ENCODE results near the gene HDAC4.

Gene HDAC4

DNA sequence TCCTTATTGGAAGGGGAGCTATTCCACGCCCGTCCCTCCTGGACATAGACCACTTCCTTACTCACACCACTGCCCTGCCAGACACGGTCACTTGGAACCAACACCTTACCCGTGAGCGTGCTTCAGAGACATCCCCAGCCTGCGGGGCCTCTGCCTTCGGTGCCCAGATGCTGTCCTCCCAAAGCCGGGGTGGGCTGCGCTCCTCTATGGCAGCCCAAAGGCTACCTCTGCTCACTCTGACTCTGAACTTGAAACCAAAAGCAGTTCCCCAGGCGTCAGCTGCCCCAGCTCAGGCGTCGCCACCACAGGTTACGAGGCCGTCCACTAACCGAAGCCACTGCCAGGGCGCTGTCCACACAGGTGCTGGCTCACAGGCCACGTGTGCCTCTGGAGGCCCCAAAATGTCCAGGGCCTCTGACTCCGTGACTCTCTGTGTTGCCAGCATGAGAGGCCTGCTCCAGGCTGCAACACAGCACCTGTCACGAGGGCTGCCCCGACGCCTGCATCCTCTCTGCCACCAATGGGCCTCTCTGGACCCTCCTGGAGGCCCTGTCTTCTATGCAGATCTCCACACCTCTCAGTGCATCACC is 23.8 kb downstream of the HDAC4 start:
- peaks cover 3 to 11% of the 10 kb centered on the region in 2 donors for H3K36me3 ChIP-seq (ENCODE audit: control insufficient read depth in 2 of 2, insufficient read depth in 2 of 2, low read length in 2 of 2)
- H3K27me3 ChIP-seq (ENCODE audit: control insufficient read depth in 2 of 2, insufficient read depth in 2 of 2, low read length in 2 of 2), result no peaks in the 10 kb centered on the region
- no peaks in the 10 kb centered on the region for H3K9me3 ChIP-seq (ENCODE audit: control insufficient read depth in 2 of 2, low read length in 2 of 2)
- no peak overlapping the region for H3K9ac ChIP-seq (ENCODE audit: low read depth in 1 of 2, low read length in 2 of 2)
- no peaks in the 10 kb centered on the region for H3K4me1 ChIP-seq (ENCODE audit: control insufficient read depth in 2 of 2, insufficient read depth in 2 of 2, low read length in 2 of 2)
- H3K4me3 ChIP-seq (ENCODE audit: low read length in 2 of 2), result no peak overlapping the region
- no peak overlapping the region for H3K27ac ChIP-seq (ENCODE audit: low read depth in 2 of 2, low read length in 2 of 2)

DNA sequence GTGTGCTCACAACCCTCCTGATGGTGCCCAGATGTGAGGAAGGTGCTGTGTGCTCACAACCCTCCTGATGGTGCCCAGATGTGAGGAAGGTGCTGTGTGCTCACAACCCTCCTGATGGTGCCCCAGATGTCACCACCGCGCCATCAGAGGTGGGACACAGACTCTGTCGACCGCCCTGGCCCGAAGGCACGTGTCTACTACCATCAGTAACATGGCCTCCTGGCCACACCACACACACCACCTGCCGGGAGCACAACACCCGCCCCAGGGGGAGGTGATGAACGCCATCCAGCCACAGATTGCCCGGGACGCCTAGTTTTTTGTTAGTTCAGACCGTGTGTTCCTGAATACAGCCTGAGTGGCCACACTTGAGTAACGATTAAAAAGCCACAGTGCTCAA is 24.5 kb downstream of the HDAC4 start:
- Histone ChIP-seq H3K27ac (ENCODE audit: low read depth in 2 of 2, low read length in 2 of 2) (no peak overlapping the region), H3K27me3 (ENCODE audit: control insufficient read depth in 2 of 2, insufficient read depth in 2 of 2, low read length in 2 of 2) (no peaks in the 10 kb centered on the region), H3K36me3 (ENCODE audit: control insufficient read depth in 2 of 2, insufficient read depth in 2 of 2, low read length in 2 of 2) (peaks cover 3 to 11% of the 10 kb centered on the region in 2 donors), H3K9ac (ENCODE audit: low read depth in 1 of 2, low read length in 2 of 2) (no peak overlapping the region), H3K9me3 (ENCODE audit: control insufficient read depth in 2 of 2, low read length in 2 of 2) (no peaks in the 10 kb centered on the region), H3K4me1 (ENCODE audit: control insufficient read depth in 2 of 2, insufficient read depth in 2 of 2, low read length in 2 of 2) (no peaks in the 10 kb centered on the region), H3K4me3 (ENCODE audit: low read length in 2 of 2) (no peak overlapping the region)

DNA sequence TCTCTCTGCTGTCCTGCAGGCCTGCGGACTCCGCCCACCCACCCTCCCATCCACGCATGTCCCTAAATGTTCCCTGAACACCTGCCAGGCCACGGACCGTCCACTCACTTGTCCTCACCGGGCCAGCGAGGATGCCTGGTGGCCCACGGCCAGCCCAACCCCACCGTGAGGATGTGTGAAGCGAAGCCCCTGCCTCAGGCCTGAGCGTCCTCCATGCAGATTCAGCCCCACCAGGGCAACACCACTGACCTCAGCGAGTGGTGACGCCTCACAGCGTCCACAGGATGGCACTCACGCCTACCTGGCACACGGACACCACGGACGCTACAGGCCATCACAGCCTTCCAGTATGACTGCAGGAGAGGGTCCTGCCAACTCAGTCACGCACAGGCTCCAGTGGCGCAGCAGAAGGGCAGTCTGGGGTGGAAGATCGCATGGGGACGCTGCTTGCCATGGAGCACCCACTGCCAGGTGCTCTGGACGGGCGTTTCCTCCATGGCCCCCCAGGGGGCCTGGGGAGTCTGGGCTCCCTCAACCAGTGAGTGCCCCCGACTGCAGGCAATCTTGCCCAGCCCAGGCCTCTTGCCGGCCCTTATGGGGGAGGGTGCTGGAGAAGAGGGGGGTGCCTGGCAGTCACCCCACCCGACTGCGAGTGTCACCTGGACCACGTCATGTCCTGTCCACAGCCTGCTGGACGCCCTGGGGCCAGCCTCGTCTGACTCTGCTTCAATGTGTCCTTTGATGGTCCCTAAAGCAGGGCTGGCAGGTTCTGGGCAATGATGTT is 25.4 kb downstream of the HDAC4 start:
- no peaks in the 10 kb centered on the region for H3K27me3 ChIP-seq (ENCODE audit: control insufficient read depth in 2 of 2, insufficient read depth in 2 of 2, low read length in 2 of 2)
- H3K4me3 ChIP-seq (ENCODE audit: low read length in 2 of 2), result no peak overlapping the region
- H3K36me3 ChIP-seq (ENCODE audit: control insufficient read depth in 2 of 2, insufficient read depth in 2 of 2, low read length in 2 of 2), result peaks cover 4 to 11% of the 10 kb centered on the region in 2 donors
- no peak overlapping the region for H3K27ac ChIP-seq (ENCODE audit: low read depth in 2 of 2, low read length in 2 of 2)
- H3K9ac ChIP-seq (ENCODE audit: low read depth in 1 of 2, low read length in 2 of 2), result no peak overlapping the region
- no peaks in the 10 kb centered on the region for H3K9me3 ChIP-seq (ENCODE audit: control insufficient read depth in 2 of 2, low read length in 2 of 2)
- H3K4me1 ChIP-seq (ENCODE audit: control insufficient read depth in 2 of 2, insufficient read depth in 2 of 2, low read length in 2 of 2), result no peaks in the 10 kb centered on the region

DNA sequence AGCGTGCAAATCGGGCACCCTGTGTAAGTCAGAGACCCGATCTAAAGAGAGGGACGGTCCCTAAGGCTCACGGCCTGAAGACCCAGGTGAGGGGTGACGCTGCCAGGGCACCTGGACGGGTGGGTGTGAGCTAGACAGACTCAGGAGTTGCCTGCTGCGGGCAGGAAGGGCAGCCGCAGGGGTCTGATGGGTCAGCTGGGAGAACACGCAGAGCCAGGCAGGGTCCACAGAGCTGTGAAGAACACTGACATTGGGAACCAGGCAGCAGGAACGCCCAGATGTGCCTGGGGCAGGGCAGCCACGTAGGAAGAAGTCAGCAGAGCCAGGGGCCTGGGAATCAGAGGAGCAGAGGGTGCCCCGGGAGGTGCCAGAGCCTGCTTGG is 25.9 kb downstream of the HDAC4 start:
- no peaks in the 10 kb centered on the region for H3K9me3 ChIP-seq (ENCODE audit: control insufficient read depth in 2 of 2, low read length in 2 of 2)
- H3K27me3 ChIP-seq (ENCODE audit: control insufficient read depth in 2 of 2, insufficient read depth in 2 of 2, low read length in 2 of 2), result no peaks in the 10 kb centered on the region
- no peak overlapping the region for H3K4me3 ChIP-seq (ENCODE audit: low read length in 2 of 2)
- no peak overlapping the region for H3K9ac ChIP-seq (ENCODE audit: low read depth in 1 of 2, low read length in 2 of 2)
- H3K27ac ChIP-seq (ENCODE audit: low read depth in 2 of 2, low read length in 2 of 2), result no peak overlapping the region
- no peaks in the 10 kb centered on the region for H3K4me1 ChIP-seq (ENCODE audit: control insufficient read depth in 2 of 2, insufficient read depth in 2 of 2, low read length in 2 of 2)
- H3K36me3 ChIP-seq (ENCODE audit: control insufficient read depth in 2 of 2, insufficient read depth in 2 of 2, low read length in 2 of 2), result peaks cover 6 to 11% of the 10 kb centered on the region in 2 donors

DNA sequence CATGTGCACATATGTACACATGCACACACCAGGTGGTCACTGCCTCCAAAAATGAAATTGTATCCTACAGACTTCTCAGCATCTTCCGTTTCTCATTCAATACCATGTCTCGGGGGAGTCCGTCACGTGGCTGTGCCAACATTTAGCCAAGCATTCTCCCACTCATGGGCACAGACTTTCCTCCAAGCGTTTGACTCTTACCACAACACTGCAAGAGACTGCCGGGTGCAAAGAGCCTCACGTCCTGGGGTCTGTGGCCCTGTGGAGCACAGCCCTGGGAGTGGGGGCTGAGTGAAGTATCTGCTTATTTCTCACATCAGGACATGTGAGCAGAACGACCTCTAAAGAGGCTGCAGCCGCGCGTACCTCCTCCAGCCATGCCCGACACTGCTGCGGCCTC is 28.0 kb downstream of the HDAC4 start:
- peaks cover 7 to 9% of the 10 kb centered on the region in 2 donors for H3K36me3 ChIP-seq (ENCODE audit: control insufficient read depth in 2 of 2, insufficient read depth in 2 of 2, low read length in 2 of 2)
- no peak overlapping the region for H3K4me3 ChIP-seq (ENCODE audit: low read length in 2 of 2)
- no peak overlapping the region for H3K9ac ChIP-seq (ENCODE audit: low read depth in 1 of 2, low read length in 2 of 2)
- H3K4me1 ChIP-seq (ENCODE audit: control insufficient read depth in 2 of 2, insufficient read depth in 2 of 2, low read length in 2 of 2), result no peaks in the 10 kb centered on the region
- no peaks in the 10 kb centered on the region for H3K9me3 ChIP-seq (ENCODE audit: control insufficient read depth in 2 of 2, low read length in 2 of 2)
- no peak overlapping the region for H3K27ac ChIP-seq (ENCODE audit: low read depth in 2 of 2, low read length in 2 of 2)
- no peaks in the 10 kb centered on the region for H3K27me3 ChIP-seq (ENCODE audit: control insufficient read depth in 2 of 2, insufficient read depth in 2 of 2, low read length in 2 of 2)

DNA sequence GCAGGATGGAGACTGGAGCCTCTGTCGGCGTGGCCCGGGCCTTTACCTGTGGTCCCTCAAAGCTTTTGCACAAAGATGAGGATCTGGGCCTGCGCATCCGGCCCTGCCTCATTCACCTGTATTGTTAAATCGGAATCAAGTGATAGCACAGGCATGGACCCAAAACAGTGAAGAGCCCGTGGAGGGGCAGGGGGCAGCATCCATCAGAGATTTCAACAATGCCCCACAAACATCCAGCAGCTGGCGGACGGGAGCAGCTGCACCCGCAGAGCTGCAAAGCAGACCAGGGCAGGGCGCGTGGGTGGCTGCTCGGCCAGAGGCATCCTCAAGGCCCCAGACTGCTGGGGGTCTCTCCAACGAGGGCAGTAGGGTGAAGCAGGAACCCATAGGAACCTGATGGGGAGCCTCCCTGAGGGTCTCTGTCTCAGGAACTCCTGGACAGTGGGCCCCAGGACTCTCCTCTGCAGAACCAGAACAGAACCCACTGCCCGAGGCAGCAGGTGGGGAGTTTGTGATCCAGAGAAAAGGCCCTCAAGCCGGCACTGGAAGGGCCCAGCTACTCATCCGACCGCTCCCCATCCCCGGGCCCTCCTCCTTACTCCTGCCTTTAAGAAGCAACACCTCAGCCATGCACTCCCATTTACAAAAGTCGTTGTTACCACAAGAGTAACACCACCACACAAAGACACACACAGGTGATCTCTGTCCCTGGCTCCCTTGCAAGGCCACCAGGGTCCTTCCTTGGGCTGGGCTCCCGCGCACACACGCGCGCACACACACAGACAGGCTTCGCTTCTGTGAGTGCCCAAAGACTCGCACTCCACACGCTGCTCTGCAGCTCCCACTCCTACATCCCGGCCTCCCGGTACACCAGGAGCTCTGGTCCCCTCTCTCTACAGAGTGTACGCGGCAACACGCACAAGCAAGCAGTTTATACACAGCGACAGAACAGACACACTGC is 28.8 kb downstream of the HDAC4 start:
- no peak overlapping the region for H3K9ac ChIP-seq (ENCODE audit: low read depth in 1 of 2, low read length in 2 of 2)
- no peaks in the 10 kb centered on the region for H3K27me3 ChIP-seq (ENCODE audit: control insufficient read depth in 2 of 2, insufficient read depth in 2 of 2, low read length in 2 of 2)
- H3K4me3 ChIP-seq (ENCODE audit: low read length in 2 of 2), result no peak overlapping the region
- no peak overlapping the region for H3K27ac ChIP-seq (ENCODE audit: low read depth in 2 of 2, low read length in 2 of 2)
- H3K4me1 ChIP-seq (ENCODE audit: control insufficient read depth in 2 of 2, insufficient read depth in 2 of 2, low read length in 2 of 2), result no peaks in the 10 kb centered on the region
- H3K36me3 ChIP-seq (ENCODE audit: control insufficient read depth in 2 of 2, insufficient read depth in 2 of 2, low read length in 2 of 2), result peaks cover 4 to 7% of the 10 kb centered on the region in 2 donors
- no peaks in the 10 kb centered on the region for H3K9me3 ChIP-seq (ENCODE audit: control insufficient read depth in 2 of 2, low read length in 2 of 2)

DNA sequence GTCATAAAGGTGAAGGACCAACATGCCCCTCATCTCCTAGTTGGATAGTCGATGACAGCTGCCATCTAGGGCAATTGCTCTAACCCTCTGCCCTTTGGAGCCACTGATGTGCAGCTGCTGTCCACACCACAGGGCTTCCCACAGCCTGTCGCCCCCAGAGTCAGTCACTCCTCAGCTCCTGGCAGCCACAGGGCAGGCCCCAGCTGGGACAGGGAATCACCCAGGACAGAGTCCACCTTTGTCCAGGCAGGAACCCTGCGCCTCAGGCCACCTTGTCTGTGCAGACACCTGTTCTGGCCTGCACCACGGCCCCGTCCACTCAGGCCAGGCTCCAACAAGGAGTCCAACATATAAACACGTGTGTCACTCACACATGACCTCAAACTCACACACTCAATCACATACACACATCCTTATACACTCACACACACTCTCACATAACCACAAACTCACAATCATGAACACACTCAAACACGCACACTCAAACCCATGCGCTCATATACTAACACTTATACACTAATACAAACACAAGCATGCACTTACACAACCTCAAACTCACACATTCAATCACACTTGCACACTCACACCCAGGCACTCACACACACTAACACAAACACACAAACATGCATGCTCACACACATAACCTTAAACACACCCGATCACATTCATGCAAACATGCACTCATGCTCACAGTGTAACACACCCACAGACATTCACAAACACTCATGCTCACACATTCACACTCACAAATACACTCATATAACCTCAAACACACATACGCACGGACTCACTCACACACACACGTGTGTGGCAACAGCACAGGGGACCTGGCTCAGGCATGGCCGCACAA is 29.7 kb downstream of the HDAC4 start:
- H3K27ac ChIP-seq (ENCODE audit: low read depth in 2 of 2, low read length in 2 of 2), result no peak overlapping the region
- H3K4me1 ChIP-seq (ENCODE audit: control insufficient read depth in 2 of 2, insufficient read depth in 2 of 2, low read length in 2 of 2), result no peaks in the 10 kb centered on the region
- H3K4me3 ChIP-seq (ENCODE audit: low read length in 2 of 2), result no peak overlapping the region
- no peaks in the 10 kb centered on the region for H3K27me3 ChIP-seq (ENCODE audit: control insufficient read depth in 2 of 2, insufficient read depth in 2 of 2, low read length in 2 of 2)
- H3K9ac ChIP-seq (ENCODE audit: low read depth in 1 of 2, low read length in 2 of 2), result no peak overlapping the region
- H3K36me3 ChIP-seq (ENCODE audit: control insufficient read depth in 2 of 2, insufficient read depth in 2 of 2, low read length in 2 of 2), result peaks cover 4 to 7% of the 10 kb centered on the region in 2 donors
- H3K9me3 ChIP-seq (ENCODE audit: control insufficient read depth in 2 of 2, low read length in 2 of 2), result no peaks in the 10 kb centered on the region

DNA sequence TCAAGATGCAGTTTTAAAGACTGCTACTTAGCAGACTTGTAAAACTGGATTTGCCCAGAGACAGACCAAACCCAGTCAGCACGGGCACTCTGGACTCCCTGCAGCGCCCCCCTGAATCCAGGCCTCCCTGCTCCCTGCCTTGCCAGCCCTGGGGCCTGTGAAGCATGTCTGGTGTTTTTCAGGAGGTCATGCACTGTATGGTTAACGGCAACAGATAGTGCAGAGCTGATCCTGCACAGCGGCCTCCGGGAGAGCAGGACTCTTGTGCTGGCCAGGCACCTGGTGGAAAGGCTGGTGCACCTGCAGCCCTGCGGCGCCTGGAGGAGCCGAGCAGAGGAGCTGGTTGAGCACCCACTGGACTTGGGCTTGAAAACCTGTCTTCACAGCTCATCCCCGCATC is 30.4 kb downstream of the HDAC4 start:
- Histone ChIP-seq H3K27me3 (ENCODE audit: control insufficient read depth in 2 of 2, insufficient read depth in 2 of 2, low read length in 2 of 2) (no peaks in the 10 kb centered on the region), H3K36me3 (ENCODE audit: control insufficient read depth in 2 of 2, insufficient read depth in 2 of 2, low read length in 2 of 2) (peaks cover 4 to 7% of the 10 kb centered on the region in 2 donors), H3K9ac (ENCODE audit: low read depth in 1 of 2, low read length in 2 of 2) (no peak overlapping the region), H3K27ac (ENCODE audit: low read depth in 2 of 2, low read length in 2 of 2) (peak overlapping the region in 1 of 2 donors; percentile 52), H3K4me1 (ENCODE audit: control insufficient read depth in 2 of 2, insufficient read depth in 2 of 2, low read length in 2 of 2) (no peaks in the 10 kb centered on the region), H3K4me3 (ENCODE audit: low read length in 2 of 2) (no peak overlapping the region), H3K9me3 (ENCODE audit: control insufficient read depth in 2 of 2, low read length in 2 of 2) (no peaks in the 10 kb centered on the region)

DNA sequence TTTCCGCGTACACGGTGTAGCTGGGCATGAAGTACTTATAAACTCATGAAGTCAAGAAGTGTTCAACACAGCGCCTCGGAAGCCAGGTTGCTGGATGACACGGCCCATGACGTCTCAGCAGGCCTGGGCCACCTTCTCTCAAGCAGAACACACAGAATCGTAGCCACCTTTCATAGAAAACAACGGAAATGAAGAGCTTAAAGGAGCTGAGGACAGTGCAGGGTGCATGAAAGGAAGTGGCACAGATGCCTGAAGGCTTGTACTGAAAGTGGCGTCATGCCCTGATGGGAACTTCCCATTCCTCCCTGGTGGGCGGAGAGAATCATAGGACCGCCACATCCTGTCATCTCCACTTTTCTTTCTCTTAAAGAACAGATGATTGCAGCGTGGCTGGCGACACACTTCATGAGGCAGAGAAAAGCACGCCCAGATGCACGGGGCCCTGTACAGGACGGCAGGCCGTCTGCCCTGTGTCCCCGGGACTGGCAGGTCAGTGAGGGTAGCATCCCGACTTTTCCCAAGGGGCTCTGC is 31.1 kb downstream of the HDAC4 start:
- Histone ChIP-seq H3K36me3 (ENCODE audit: control insufficient read depth in 2 of 2, insufficient read depth in 2 of 2, low read length in 2 of 2) (peaks cover 4 to 5% of the 10 kb centered on the region in 2 donors), H3K27ac (ENCODE audit: low read depth in 2 of 2, low read length in 2 of 2) (peak overlapping the region in 1 of 2 donors; percentile 52), H3K4me3 (ENCODE audit: low read length in 2 of 2) (peak overlapping the region in 1 of 2 donors; percentile 15), H3K9me3 (ENCODE audit: control insufficient read depth in 2 of 2, low read length in 2 of 2) (no peaks in the 10 kb centered on the region), H3K27me3 (ENCODE audit: control insufficient read depth in 2 of 2, insufficient read depth in 2 of 2, low read length in 2 of 2) (no peaks in the 10 kb centered on the region), H3K4me1 (ENCODE audit: control insufficient read depth in 2 of 2, insufficient read depth in 2 of 2, low read length in 2 of 2) (no peaks in the 10 kb centered on the region), H3K9ac (ENCODE audit: low read depth in 1 of 2, low read length in 2 of 2) (no peak overlapping the region)
